Stimulated activated CD4-positive, alpha-beta T cell treated with anti-CD3 and anti-CD28 coated beads, Interleukin-12 subunit alpha, Interleukin-12 subunit beta, amount 100 ng/mL, for 4 hours (primary cell): ENCODE data around the gene CCDC122.

Source experiments
- DNase-seq: peaks from one replicate; pipeline ENCODE4 v3.0.0-alpha.2; 2020

Gene CCDC122

DNA sequence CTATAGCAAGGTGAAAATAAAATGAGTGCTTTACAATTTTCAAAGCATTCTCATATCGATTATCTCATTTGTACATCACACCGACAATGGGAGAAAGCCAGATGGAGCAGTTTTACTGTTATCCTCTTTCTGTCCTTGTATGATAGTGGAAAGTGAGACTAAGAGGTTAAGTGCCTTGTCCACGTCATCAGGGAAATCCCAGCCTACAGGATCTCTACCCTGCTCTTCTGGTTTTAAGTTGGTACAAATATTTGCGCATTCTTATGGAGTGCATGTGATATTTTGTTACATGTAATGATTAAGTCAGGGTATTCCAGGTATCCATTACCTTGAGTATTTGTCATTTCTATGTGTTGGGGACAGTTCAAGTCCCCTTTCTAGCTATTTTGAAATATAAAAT is 80.3 kb downstream of the CCDC122 start:
- DNase-seq = no peak

DNA sequence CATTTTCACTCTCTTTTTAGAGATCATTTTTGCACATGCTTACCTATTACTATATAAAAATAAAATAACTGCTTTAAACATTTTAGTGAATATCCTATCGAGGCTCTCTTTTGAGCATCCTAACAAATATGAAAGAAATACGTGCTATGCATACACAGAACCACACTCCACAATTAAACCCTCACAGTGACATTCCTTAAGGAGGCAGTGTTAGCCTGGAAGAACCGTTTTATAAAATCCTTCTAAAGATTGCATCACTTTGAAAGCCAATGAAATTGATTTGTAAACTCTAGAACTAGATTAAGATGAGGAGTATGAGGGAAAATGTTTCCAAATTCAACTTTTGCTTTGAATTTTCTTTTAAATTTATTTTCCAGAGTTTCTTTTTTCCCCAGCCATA is 81.7 kb downstream of the CCDC122 start:
- no peak for DNase-seq

DNA sequence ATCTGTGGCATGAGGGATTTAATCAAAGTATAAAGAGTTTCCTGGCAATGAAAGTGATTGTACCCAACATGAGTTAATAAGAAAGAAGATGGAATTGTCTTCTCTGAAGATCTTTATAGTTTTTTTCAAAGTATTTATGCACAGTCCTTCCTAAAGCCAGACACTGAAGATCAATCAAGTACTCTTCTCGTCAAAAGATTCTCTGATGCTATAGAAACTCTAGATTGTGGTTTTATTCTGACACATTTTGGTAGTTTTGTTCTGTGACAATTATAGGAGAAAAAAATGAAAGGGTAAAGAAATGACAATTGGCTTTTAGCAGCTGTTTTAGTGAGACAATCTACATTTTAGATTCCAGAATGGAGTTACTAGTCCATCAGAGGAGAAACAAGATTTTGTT is 82.4 kb downstream of the CCDC122 start:
- DNase-seq = no peak

DNA sequence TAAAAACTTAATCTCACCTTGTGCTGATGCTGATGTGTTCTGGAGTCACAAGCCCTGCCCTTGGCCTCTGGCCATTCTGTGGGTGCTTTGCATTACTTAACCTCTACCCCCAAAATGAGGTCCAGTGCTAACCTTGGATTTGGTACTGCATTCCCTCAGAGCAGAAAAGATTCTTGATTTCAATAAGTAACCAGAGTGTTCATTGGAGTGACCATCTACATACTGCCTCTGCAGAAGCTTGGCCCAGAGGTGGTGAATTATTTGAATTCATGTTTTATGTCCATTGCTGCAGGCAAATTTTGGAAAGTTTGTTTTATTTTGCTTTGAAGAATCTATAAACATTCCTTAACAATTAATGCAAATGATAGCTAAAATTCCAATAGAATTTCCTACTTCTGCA is 85.1 kb downstream of the CCDC122 start:
- no peak for DNase-seq

DNA sequence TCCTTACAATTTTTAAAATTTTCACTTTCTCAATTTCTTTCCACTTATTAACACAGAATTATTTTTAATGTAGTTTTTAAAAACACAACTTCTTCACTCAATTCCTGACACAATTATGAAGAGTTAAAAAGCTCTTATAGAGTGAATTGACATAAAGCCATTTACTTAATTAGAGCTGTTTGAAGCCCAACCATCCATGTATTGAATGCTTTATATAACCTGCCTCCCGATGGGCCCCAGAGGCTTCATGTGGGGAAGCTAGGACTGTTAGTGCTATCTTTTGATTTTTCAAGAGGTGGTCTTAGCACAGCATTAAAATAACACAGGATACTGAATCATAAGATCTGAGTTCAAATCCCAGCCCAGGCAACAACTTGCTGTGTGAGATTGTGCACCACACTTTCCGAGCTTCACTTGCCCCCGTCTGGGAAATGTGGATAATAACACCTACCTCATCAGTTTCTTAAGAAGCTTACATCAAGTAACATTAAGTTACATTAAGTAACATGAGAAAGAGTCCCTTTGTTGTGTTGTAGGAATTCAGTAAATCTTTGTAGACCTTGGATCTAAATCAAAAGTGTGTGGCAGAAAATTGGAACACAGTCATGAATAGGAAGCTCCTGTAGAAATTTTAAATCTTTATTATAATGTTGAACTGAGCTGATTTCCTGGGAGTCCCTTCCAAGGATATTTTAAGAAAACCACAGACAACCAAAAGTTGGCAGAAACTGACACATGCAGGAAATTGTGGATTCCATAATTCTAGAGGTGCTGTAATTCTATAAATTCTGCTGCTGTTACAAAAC is 87.3 kb downstream of the CCDC122 start:
- no peak for DNase-seq

DNA sequence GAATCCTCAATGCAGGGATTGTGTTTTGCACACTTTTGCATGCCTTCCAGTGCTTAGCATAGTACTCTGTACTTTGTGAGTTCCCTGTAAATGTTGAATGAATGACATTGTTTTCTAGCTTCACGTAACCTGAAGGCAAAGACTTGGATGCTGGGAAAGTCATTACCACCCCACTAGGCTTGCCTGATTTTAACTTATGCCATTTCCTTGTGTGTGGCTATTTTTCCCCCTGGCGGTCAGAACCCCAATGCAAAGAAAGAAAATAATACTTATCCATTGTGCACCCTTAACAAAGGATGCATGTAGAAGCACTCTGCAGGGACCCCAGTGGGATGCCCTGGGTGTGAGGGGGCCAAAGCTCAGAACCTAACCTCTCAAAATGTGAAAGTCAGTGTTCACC is 91.5 kb downstream of the CCDC122 start:
- no peak for DNase-seq

DNA sequence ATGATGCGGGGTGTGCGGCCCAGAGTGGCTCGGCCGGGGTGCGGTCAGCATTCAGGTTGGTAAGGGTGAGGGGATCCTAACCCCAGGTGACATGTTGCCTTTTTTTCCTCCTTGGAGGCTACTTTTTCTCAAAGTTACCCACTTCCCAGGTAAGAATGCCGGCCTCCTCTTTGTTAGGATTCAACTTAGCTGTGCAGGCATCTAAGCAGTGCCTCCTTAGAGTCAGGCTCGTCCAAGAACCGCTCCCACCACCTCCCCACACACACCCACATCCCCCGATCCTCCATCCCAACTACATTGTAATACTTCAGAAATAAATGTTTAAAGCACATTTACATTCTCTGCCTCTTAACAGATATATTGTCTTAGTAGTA is 92.0 kb downstream of the CCDC122 start:
- no peak for DNase-seq

DNA sequence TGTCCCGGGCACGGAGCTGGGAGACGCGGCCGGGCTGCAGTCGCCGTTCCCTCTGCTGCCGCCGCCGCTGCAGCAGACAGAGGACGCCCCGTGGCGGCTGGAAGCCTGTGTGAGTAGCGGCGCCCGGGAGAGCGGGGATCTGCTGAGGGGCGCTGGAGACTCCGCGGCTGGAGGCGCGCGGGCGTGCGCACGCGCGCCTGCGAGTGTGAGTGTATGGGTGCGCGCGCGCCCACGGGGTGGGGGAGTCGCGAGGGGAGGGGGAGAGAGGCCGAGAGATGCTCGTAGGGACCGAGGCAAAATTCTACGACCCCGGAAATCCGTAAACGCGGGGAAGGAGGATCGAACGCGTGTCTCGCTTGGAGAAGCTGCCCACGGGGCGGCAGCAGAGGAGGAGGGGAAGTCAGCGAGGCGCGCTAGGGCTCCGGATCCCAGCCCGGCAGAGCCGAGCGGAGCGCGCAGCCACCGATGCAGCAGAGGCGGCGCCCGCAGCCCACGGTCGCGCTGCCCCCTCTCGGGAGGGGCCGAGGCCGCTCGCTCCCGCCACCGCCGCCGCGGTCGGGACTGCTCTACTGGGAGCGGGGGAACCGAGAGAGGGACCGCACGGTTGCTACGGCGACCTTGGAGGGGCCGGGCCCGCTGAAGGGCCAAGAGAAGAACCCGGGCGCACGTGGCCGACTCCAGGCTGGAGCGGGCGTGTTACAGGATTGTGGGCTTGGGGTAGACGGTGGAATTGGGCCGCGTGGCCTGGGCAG is 92.6 kb downstream of the CCDC122 start, which contains the start of gene ENOX1:
TSS of gene ENOX1 (minus strand) at position 207 of the 752 bp plus-strand sequence.
- DNase-seq = peak; percentile 32

DNA sequence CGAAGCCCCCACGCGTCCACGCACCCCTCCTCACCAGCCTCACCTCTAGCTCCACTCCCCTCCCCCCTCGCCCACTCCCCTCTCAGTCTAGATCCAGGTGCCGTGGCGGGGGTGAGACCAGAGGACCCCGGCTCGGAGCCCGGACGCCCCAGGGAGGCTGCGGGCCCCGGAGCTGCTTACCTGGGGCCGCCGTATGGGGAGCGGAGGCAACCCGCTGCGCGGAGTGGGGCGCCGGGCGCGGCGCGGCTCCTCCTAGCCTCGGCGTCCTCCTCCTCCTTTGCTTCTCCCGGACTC is 93.1 kb downstream of the CCDC122 start:
- DNase-seq = peak; percentile 1
